Measurements from ENCODE around the gene FCAR.
"Not testable (repeated sequence)": the region's sequence is repeated elsewhere in the genome, so short reads cannot be mapped to it uniquely, and the experiment has no call there.

The FCAR gene

GRCh38 chr19:54938906-54939305 lies 64.9 kb downstream of the FCAR start:
- DNase-seq (ENCODE audit: low read depth in 1 of 2, low spot score in 1 of 2), result no peak
- no peak overlapping the region for H3K27ac ChIP-seq (replicated peaks)
- H3K4me3 ChIP-seq (replicated peaks; ENCODE audit: insufficient read depth, low read length), result no peak overlapping the region
- no peaks in the 10 kb centered on the region for H3K27me3 ChIP-seq (ENCODE audit: insufficient read depth, poor library complexity, severe bottlenecking)
- TF ChIP-seq REST (IDR thresholded peaks at IDR 0.05; ENCODE audit: insufficient replicate concordance, low read depth) (no peak), SPI1 (IDR thresholded peaks at IDR 0.05; ENCODE audit: borderline replicate concordance, low read depth) (no peak), POLR2AphosphoS5 (IDR thresholded peaks at IDR 0.05; ENCODE audit: low read depth) (no peak), CTCF (IDR thresholded peaks at IDR 0.05; ENCODE audit: insufficient read depth, low read length) (no peak), GABPA (IDR thresholded peaks at IDR 0.05; ENCODE audit: low read depth) (no peak)

DNA sequence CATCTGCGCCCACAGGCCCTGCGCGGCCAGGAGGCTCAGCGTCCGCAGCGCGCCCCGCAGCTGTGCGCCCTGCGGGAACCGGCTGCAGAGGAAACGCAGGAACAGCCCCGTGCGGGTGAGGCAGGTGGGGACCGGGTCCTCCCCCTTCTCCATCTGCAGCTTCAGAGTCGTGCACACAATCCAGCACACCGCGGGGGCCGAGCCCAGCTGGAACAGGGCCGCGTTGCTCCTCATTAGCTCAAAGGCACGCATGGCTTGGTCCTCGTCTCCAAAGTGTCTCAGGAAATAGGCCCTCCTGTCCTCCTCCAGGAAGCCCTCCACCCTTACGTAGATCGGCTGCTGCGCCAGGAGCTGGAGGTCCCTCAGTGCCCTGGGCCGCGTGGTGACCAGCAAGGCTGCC lies 65.5 kb downstream of the FCAR start:
- H3K27ac ChIP-seq (replicated peaks); DNase-seq (ENCODE audit: low read depth in 1 of 2, low spot score in 1 of 2); H3K27me3 ChIP-seq (ENCODE audit: insufficient read depth, poor library complexity, severe bottlenecking); H3K4me3 ChIP-seq (replicated peaks; ENCODE audit: insufficient read depth, low read length): not testable (repeated sequence)

Data from HL-60 (cell line).